ENCODE data around the gene FAM76A.

GRCh38 chr1:27713869-27714513 lies 11.8 kb upstream of the FAM76A start:
- no peak for TF ChIP-seq POLR2A (IDR thresholded peaks at IDR 0.05)
- no peak for TF ChIP-seq POLR2AphosphoS5 (IDR thresholded peaks at IDR 0.05)

Measured in stomach (tissue), 4 donors.